CD4-positive, alpha-beta memory T cell (primary cell): ENCODE results near the gene FN3KRP. TPM values are rescaled to one million over a fixed set of nuclear protein-coding genes. Genes with fewer than 3 reads are reported as not detected.
A peak's percentile ranks its signal among the peaks of the same experiment; 100 is the strongest.

Experiments
- CTCF ChIA-PET: fragments of 350-600 bp; sonication (Branson Sonifier 250); formaldehyde crosslinking; loops from one replicate; lab custom pipeline; 2021; ENCODE audit warnings: inconsistent platforms; ENCODE audit not compliant: partially characterized antibody; lab: Charles Lee
- POLR2A ChIA-PET: fragments of 350-600 bp; sonication (Branson Sonifier 250); formaldehyde crosslinking; loops from one replicate; lab custom pipeline; 2021; ENCODE audit not compliant: partially characterized antibody; lab: Charles Lee
- DNase-seq, 5 donors: peaks; one replicate each; pipeline versions ENCODE4 v3.0.0 to v3.0.0-alpha.2; 2020 to 2022; ENCODE audit warnings: mixed read lengths in 1 of 5
- H3K27ac ChIP-seq: one replicate; pipeline ENCODE4 v1.7.0; 2013; ENCODE audit warnings: low read depth, low read length
- H3K27me3 ChIP-seq: 2 replicates; pipeline ENCODE4 v1.7.0; 2013; ENCODE audit warnings: mild to moderate bottlenecking, low read length, moderate library complexity; ENCODE audit not compliant: insufficient read depth
- H3K36me3 ChIP-seq: 2 replicates; pipeline ENCODE4 v1.7.0; 2013; ENCODE audit warnings: mild to moderate bottlenecking, low read length, moderate library complexity; ENCODE audit not compliant: insufficient read depth
- H3K4me1 ChIP-seq: 2 replicates; pipeline ENCODE4 v1.7.0; 2013; ENCODE audit warnings: mild to moderate bottlenecking, low read length, moderate library complexity; ENCODE audit not compliant: insufficient read depth
- H3K4me3 ChIP-seq, 2 donors: one replicate each; pipeline ENCODE4 v1.7.0; 2013; ENCODE audit warnings: low read length in 2 of 2, mild to moderate bottlenecking in 1 of 2
- H3K9me3 ChIP-seq, 2 donors: one replicate each; pipeline ENCODE4 v1.7.0; 2013; ENCODE audit warnings: low read length in 2 of 2, control low read depth in 1 of 2; ENCODE audit not compliant: control insufficient read depth in 1 of 2
- H3K27ac Mint-ChIP-seq, 7 donors: one replicate each; pipeline ENCODE4 v1.8.0; 2020 to 2021; ENCODE audit warnings: mixed read lengths in 7 of 7, mild to moderate bottlenecking in 6 of 7, inconsistent platforms in 3 of 7, moderate library complexity in 3 of 7
- H3K27me3 Mint-ChIP-seq, 2 donors: one replicate each; pipeline ENCODE4 v1.8.0; 2020 to 2021; ENCODE audit warnings: mixed read lengths in 2 of 2
- H3K36me3 Mint-ChIP-seq, 2 donors: one replicate each; pipeline ENCODE4 v1.8.0; 2020 to 2021; ENCODE audit warnings: mixed read lengths in 2 of 2, inconsistent platforms in 1 of 2, mild to moderate bottlenecking in 1 of 2
- H3K4me1 Mint-ChIP-seq, 4 donors: one replicate each; pipeline ENCODE4 v1.8.0; 2020 to 2021; ENCODE audit warnings: mixed read lengths in 4 of 4, mild to moderate bottlenecking in 1 of 4
- H3K4me3 Mint-ChIP-seq, 8 donors: one replicate each; pipeline ENCODE4 v1.8.0; 2020 to 2021; ENCODE audit warnings: mixed read lengths in 8 of 8, mild to moderate bottlenecking in 7 of 8, moderate library complexity in 6 of 8, inconsistent platforms in 3 of 8
- H3K9me3 Mint-ChIP-seq, 8 donors: one replicate each; pipeline ENCODE4 v1.8.0; 2020 to 2021; ENCODE audit warnings: mixed read lengths in 8 of 8, mild to moderate bottlenecking in 5 of 8, inconsistent platforms in 3 of 8, moderate library complexity in 1 of 8
- intact Hi-C: fragments of 100-400 bp; cut with micrococcal nuclease; formaldehyde crosslinking; loops from one replicate; pipeline ENCODE4 v1.15.1; 2023
- polyA plus RNA-seq, 2 donors: library from polyadenylated mRNA; unstranded; fragments of 300-500 nt; fragmentation: Illumina TruSeq; gene quantifications; one replicate each; pipeline ENCODE4 v1.2.3, GENCODE V29; 2021
- total RNA-seq, 2 experiments: library from RNA; stranded (reverse); gene quantifications; one replicate each; pipeline ENCODE4 v1.2.3, GENCODE V29; 2021

Gene FN3KRP
- total and polyA plus RNA-seq, 4 experiments from 2014 or later: 24.6 to 65.2 (median 37.1) TPM

DNA sequence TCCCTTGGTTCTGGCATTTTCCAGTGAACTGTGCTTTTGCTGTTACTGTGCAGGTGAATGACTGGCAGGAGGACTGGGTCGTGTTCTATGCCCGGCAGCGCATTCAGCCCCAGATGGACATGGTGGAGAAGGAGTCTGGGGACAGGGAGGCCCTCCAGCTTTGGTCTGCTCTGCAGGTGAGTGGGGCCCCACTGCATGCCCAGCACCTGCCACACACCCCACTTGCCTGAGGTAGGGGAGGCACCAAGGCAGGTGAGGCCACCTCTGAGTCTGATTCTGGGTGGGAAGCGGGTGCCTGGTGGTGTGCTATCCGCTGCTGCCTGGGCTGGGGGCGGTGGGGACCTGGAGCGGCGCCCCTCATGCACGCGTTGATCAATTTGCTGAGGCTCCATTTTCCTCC is 9.9 kb downstream of the FN3KRP start:
- Histone ChIP-seq H3K27me3 (no peaks in the 10 kb centered on the region), H3K27ac (no peak overlapping the region), H3K4me3 (no peak overlapping the region), H3K4me1 (no peaks in the 10 kb centered on the region), H3K36me3 (peaks cover 25% of the 10 kb centered on the region), H3K9me3 (no peaks in the 10 kb centered on the region)
- ChIA-PET POLR2A (no interaction called here), CTCF (no interaction called here)
- intact Hi-C loops: no loop called here
- no peak for DNase-seq
- peaks cover 0 to 2% (median under 1%) of the 10 kb centered on the region in 4 donors for H3K4me1 Mint-ChIP-seq
- H3K27me3 Mint-ChIP-seq: no peaks in the 10 kb centered on the region
- no peak overlapping the region for H3K4me3 Mint-ChIP-seq
- H3K36me3 Mint-ChIP-seq: peaks cover 24 to 49% of the 10 kb centered on the region in 2 donors
- no peak overlapping the region for H3K27ac Mint-ChIP-seq
- H3K9me3 Mint-ChIP-seq: no peaks in the 10 kb centered on the region

DNA sequence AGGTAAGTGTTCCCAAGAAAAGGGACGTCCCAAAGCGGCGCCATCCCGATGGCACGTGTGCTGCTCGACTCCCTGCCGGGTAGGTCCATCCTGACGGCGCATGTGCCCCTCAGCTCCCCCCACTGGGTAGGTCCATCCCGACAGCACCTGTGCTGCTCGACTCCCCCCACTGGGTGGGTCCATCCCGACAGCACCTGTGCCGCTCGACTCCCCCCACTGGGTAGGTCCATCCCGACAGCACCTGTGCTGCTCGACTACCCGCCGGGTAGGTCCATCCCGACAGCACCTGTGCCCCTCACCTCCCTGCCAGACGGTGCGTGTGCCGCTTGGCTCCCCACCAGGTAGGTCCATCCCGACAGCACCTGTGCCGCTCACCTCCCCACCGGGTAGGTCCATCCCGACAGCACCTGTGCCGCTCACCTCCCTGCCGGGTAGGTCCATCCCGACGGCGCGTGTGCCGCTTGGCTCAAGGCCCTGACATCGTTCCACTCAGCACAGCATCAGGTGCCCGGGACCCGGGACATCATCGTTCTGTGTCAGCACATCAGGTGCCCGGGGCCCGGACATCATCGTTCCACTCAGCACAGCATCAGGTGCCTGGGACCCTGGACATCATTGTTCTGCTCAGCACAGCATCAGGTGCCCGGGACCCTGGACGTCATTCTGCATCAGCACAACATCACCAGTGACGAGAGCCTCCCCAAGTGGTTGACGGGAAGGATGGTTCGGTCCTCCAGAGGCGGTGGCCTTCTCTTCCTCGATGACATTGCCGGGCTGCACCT is 13.2 kb downstream of the FN3KRP start:
- H3K9me3 Mint-ChIP-seq: peaks cover 0 to 15% (median 7%) of the 10 kb centered on the region in 8 donors
- CTCF ChIA-PET: interaction anchor here (0.6 kb wide), 1 partner anchor 16 kb away, joined by 5 read pairs; no protein-coding TSS in a partner anchor
- H3K4me3 Mint-ChIP-seq: no peak overlapping the region
- intact Hi-C loops: no loop called here
- POLR2A ChIA-PET: no interaction called here
- peaks cover 0 to 5% (median 2%) of the 10 kb centered on the region in 4 donors for H3K4me1 Mint-ChIP-seq
- H3K36me3 Mint-ChIP-seq: peaks cover 21 to 39% of the 10 kb centered on the region in 2 donors
- Histone ChIP-seq H3K27me3 (no peaks in the 10 kb centered on the region), H3K4me3 (no peak overlapping the region), H3K9me3 (peaks cover 0 to 6% of the 10 kb centered on the region in 2 donors), H3K27ac (no peak overlapping the region), H3K36me3 (peaks cover 8% of the 10 kb centered on the region), H3K4me1 (no peaks in the 10 kb centered on the region)
- H3K27ac Mint-ChIP-seq: no peak overlapping the region
- no peak for DNase-seq
- H3K27me3 Mint-ChIP-seq: no peaks in the 10 kb centered on the region

- no peak overlapping the region for H3K4me3 ChIP-seq
- no peak for DNase-seq
Observed at GRCh38 chr17:82732118-82732743, 15.7 kb downstream of the FN3KRP start.

DNA sequence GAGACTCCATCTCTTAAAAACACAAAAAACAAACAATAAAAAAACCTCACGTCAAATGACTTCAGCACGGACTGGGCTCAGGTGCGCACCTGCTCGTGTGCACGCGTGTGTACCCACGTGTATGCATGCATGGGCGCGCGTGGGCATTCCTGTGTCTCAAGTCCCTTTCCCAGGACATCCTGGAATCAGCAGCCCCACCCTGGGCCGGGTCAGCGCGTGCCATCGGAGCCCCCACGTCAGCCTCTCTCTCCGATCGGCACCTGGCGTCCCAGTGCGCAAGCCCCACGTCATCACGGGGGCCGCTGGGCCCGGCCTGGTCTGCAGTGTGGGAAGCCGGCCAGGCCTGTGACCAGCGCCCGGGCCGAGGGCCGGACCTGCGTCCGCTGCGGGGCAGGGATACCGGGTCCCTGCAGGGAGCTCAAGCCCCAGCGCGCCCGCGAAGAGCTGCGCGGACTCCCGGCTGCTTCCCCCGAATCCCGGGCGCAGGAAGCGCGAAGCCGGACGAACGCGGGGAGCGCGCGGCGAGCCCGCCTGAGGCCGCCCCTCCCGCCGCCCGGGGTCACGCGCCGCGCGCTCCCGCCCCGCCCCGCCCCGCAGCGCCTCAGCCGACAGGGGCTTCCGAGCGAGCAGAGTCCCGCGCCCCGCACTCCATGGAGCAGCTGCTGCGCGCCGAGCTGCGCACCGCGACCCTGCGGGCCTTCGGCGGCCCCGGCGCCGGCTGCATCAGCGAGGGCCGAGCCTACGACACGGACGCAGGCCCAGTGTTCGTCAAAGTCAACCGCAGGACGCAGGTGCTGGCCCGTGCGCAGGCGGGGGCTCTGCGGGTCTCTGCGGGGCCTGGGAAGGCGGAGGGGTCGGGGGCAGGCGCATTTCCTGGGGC is 18.7 kb downstream of the FN3KRP start, which contains the start of gene FN3K:
TSS of gene FN3K (plus strand) at position 629 of the 880 bp plus-strand sequence. CDS start at position 651, 22 bp downstream.
- peak within 1 kb of the TSS in 1 of 2 donors; percentile 38 for H3K4me3 ChIP-seq
- POLR2A ChIA-PET: interaction anchor here (0.7 to 0.9 kb wide), 2 partner anchors 16 to 23 kb away, joined by 3 read pairs; no protein-coding TSS in a partner anchor
- CTCF ChIA-PET: no interaction called here

More at GRCh38 chr17:82732118-82732743, 15.7 kb downstream of the FN3KRP start:
- intact Hi-C loops: no loop called here
- Mint-ChIP-seq H3K4me3 (no peak overlapping the region), H3K27me3 (no peaks in the 10 kb centered on the region), H3K36me3 (peaks cover 21 to 28% of the 10 kb centered on the region in 2 donors), H3K9me3 (peaks cover 0 to 15% (median 7%) of the 10 kb centered on the region in 8 donors), H3K4me1 (peaks cover 0 to 9% (median 5%) of the 10 kb centered on the region in 4 donors), H3K27ac (no peak overlapping the region)
- CTCF ChIA-PET: no interaction called here
- no peaks in the 10 kb centered on the region for H3K27me3 ChIP-seq
- H3K9me3 ChIP-seq: peaks cover 0 to 6% of the 10 kb centered on the region in 2 donors
- POLR2A ChIA-PET: no interaction called here
- H3K27ac ChIP-seq: no peak overlapping the region
- H3K36me3 ChIP-seq: peaks cover 2% of the 10 kb centered on the region
- peaks cover 4% of the 10 kb centered on the region for H3K4me1 ChIP-seq

DNA sequence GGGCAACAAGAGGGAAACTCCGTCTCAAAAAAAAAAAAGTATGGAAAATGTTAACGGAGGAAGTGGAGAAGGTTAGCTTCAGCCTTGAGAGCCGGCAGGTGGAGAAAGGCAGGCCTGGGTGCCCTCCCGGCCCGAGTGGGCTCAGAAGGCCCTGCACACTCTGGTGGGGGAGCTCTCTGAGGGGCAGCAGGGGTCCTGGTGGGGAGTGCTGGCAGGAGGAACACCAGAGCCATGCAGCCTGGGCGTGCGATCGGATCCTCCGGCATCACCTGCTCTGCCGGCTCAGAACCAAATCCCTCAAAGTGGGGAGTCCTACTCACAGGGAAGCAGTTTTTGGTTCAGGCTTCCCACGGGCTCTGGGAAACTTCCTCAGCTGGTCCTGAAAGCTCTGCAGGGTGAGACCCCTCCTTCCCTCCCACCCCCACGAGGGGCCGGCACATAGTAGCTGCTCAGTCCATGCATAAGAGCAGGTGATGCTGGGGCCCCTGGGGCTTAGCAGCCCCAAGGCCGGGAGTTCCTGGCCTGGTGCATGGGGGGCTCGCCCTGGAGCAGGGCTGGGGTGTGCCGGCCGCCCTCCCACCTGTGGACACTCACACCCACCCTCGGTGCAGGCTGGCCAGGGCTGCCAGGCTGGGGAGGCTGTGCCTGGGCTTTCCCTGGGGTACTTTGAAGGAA is 20.1 kb downstream of the FN3KRP start:
- no peak for DNase-seq
- Mint-ChIP-seq H3K9me3 (peaks cover 0 to 22% (median 17%) of the 10 kb centered on the region in 8 donors), H3K4me1 (peaks cover 0 to 9% (median 5%) of the 10 kb centered on the region in 4 donors), H3K27ac (no peak overlapping the region), H3K4me3 (peak overlapping the region in 3 of 8 donors; percentile 21 to 80 (median 74)), H3K36me3 (peaks cover 15 to 29% of the 10 kb centered on the region in 2 donors), H3K27me3 (no peaks in the 10 kb centered on the region)
- Histone ChIP-seq H3K9me3 (peaks cover 0 to 13% of the 10 kb centered on the region in 2 donors), H3K27me3 (no peaks in the 10 kb centered on the region), H3K36me3 (no peaks in the 10 kb centered on the region), H3K4me1 (peaks cover 4% of the 10 kb centered on the region), H3K27ac (no peak overlapping the region), H3K4me3 (no peak overlapping the region)
- ChIA-PET CTCF (no interaction called here), POLR2A (interaction anchor here (0.9 kb wide), 1 partner anchor 14 kb away, joined by 3 read pairs; no protein-coding TSS in a partner anchor)
- intact Hi-C loops: no loop called here

More for the DNA sequence above, 18.7 kb downstream of the FN3KRP start, which contains the start of gene FN3K:
- no peaks in the 10 kb centered on the region for H3K27me3 ChIP-seq
- no peak within 1 kb of the TSS for H3K27ac ChIP-seq
- Mint-ChIP-seq H3K27ac (no peak within 1 kb of the TSS), H3K27me3 (no peaks in the 10 kb centered on the region), H3K36me3 (peaks cover 10 to 20% of the 10 kb centered on the region in 2 donors), H3K4me3 (peak within 1 kb of the TSS; percentile 36 to 80 (median 62)), H3K9me3 (peaks cover 0 to 15% (median 7%) of the 10 kb centered on the region in 8 donors), H3K4me1 (peaks cover 0 to 9% (median 5%) of the 10 kb centered on the region in 4 donors)
- peak in 1 of 5 donors; percentile 7 for DNase-seq
- H3K9me3 ChIP-seq: peaks cover 0 to 6% of the 10 kb centered on the region in 2 donors
- intact Hi-C loops: no loop called here
- peaks cover 4% of the 10 kb centered on the region for H3K4me1 ChIP-seq
- no peaks in the 10 kb centered on the region for H3K36me3 ChIP-seq

DNA sequence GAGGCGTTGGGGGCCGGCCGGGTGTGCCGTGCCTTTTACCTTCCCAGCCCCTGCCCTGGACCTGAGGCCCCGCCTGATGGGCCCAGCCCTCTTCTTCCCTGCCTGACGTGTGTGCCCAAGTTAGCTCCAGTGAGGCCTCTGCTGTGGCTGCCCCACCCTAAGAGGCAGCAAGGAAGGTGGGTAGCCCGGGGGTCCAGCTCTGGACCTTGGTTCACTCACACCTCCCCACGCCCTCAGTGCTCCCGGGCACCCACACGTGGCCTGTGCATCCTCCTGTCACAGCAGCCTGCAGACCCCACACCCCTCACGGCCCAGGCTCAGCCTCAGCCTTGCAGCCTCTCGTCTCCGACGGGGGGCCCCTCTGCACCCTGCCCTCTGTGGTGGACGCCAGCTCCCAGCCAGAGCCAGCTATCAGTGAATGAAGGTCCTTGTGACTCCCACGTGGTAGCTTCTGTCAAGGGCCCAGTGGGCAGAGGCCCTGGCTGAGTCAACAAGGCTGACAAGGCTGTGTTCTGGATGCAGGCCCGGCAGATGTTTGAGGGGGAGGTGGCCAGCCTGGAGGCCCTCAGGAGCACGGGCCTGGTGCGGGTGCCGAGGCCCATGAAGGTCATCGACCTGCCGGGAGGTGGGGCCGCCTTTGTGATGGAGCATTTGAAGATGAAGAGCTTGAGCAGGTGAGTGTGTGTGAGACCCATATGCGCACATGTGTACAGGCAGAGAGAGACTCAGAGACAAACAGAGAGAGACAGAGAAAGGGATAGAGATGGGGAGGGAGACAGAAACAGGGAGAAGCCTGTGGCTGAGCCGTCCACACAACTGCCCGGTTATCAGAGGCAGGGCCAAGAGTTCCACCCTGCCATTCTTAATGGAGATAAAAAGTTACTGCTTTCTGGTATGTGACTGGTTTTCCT is 21.7 kb downstream of the FN3KRP start:
- POLR2A ChIA-PET: no interaction called here
- intact Hi-C loops: no loop called here
- no peak overlapping the region for H3K27ac Mint-ChIP-seq

More for the DNA sequence above, 21.7 kb downstream of the FN3KRP start:
- Mint-ChIP-seq H3K9me3 (peaks cover 0 to 18% (median 14%) of the 10 kb centered on the region in 8 donors), H3K4me1 (peaks cover 0 to 7% (median 3%) of the 10 kb centered on the region in 4 donors), H3K36me3 (peaks cover 12 to 33% of the 10 kb centered on the region in 2 donors), H3K4me3 (peak overlapping the region in 2 of 8 donors; percentile 31 to 38), H3K27me3 (no peaks in the 10 kb centered on the region)
- CTCF ChIA-PET: no interaction called here
- H3K4me1 ChIP-seq: peaks cover 4% of the 10 kb centered on the region
- H3K36me3 ChIP-seq: no peaks in the 10 kb centered on the region
- DNase-seq: no peak
- no peak overlapping the region for H3K4me3 ChIP-seq
- H3K27ac ChIP-seq: no peak overlapping the region
- H3K27me3 ChIP-seq: no peaks in the 10 kb centered on the region
- peaks cover 0 to 12% of the 10 kb centered on the region in 2 donors for H3K9me3 ChIP-seq
